ENCODE data around the gene PPFIA3. TPM values are rescaled to one million over a fixed set of nuclear protein-coding genes. Genes with fewer than 3 reads are reported as not detected.
"Not testable (repeated sequence)": the region's sequence is repeated elsewhere in the genome, so short reads cannot be mapped to it uniquely, and the experiment has no call there.

PPFIA3 gene
- total RNA-seq, 2 experiments from 2014 or later, result 3.9 to 5.1 TPM

DNA sequence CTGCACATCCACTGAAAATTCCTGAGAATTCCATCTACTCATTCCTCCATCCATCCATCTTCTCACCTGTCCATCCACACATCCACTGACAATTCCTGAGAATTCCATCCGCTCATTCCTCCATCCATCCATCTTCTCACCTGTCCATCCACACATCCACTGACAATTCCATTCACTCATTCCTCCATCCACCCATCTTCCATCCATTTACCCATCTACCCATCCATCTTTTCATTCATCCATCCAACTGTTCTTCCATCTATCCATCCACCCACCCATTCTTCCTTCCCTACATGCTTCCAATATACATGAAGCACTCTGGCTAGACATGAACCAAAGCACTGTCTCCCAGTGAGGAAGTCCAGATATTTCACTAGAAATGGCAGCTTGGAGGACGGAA, 53.9 kb downstream of the PPFIA3 start:
- Mint-ChIP-seq H3K4me1 (ENCODE audit: low read depth) (peaks cover 4% of the 10 kb centered on the region), H3K36me3 (ENCODE audit: low read depth) (no peaks in the 10 kb centered on the region), H3K9me3 (no peaks in the 10 kb centered on the region), H3K27ac (no peak overlapping the region), H3K4me3 (no peak overlapping the region), H3K27me3 (peaks cover 2% of the 10 kb centered on the region)
- intact Hi-C loops (cut with micrococcal nuclease), result no loop called here
- TF ChIP-seq, protein P1, sequence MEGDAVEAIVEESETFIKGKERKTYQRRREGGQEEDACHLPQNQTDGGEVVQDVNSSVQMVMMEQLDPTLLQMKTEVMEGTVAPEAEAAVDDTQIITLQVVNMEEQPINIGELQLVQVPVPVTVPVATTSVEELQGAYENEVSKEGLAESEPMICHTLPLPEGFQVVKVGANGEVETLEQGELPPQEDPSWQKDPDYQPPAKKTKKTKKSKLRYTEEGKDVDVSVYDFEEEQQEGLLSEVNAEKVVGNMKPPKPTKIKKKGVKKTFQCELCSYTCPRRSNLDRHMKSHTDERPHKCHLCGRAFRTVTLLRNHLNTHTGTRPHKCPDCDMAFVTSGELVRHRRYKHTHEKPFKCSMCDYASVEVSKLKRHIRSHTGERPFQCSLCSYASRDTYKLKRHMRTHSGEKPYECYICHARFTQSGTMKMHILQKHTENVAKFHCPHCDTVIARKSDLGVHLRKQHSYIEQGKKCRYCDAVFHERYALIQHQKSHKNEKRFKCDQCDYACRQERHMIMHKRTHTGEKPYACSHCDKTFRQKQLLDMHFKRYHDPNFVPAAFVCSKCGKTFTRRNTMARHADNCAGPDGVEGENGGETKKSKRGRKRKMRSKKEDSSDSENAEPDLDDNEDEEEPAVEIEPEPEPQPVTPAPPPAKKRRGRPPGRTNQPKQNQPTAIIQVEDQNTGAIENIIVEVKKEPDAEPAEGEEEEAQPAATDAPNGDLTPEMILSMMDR (IDR thresholded peaks at IDR 0.05), result no peak
- ATAC-seq, result no peak
- ChIA-PET CTCF (no interaction called here), POLR2A (no interaction called here)
- DNase-seq, result no peak

DNA sequence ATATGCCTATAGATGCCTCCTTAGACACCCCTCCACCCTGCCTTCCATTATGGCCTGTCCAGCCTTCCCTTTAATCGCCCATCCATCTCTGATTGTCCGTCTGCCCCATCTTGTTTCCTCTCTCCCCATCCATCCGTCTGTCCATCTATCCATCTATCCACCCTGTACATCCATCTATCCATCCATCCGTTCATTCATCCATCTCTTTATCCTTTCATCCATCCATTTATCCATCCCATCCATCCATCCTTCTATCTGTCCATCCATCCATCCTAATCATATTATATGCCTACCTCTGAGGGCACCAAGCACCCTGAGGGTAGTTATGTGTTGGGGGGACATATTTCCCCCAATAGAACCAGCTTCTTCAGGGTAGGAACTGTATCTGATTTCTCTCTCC, 61.3 kb downstream of the PPFIA3 start:
- Mint-ChIP-seq H3K4me3 (no peak overlapping the region), H3K36me3 (ENCODE audit: low read depth) (peaks cover 2% of the 10 kb centered on the region), H3K27ac (no peak overlapping the region), H3K9me3 (peaks cover 9% of the 10 kb centered on the region), H3K27me3 (no peaks in the 10 kb centered on the region), H3K4me1 (ENCODE audit: low read depth) (peaks cover 4% of the 10 kb centered on the region)
- TF ChIP-seq, protein P1 (IDR thresholded peaks at IDR 0.05), result no peak
- DNase-seq, result no peak
- POLR2A ChIA-PET, result no interaction called here
- intact Hi-C loops (cut with micrococcal nuclease), result no loop called here
- CTCF ChIA-PET, result interaction anchor here (1.3 kb wide), 1 partner anchor 28 kb away, joined by 4 read pairs; no protein-coding TSS in a partner anchor
- no peak for ATAC-seq

DNA sequence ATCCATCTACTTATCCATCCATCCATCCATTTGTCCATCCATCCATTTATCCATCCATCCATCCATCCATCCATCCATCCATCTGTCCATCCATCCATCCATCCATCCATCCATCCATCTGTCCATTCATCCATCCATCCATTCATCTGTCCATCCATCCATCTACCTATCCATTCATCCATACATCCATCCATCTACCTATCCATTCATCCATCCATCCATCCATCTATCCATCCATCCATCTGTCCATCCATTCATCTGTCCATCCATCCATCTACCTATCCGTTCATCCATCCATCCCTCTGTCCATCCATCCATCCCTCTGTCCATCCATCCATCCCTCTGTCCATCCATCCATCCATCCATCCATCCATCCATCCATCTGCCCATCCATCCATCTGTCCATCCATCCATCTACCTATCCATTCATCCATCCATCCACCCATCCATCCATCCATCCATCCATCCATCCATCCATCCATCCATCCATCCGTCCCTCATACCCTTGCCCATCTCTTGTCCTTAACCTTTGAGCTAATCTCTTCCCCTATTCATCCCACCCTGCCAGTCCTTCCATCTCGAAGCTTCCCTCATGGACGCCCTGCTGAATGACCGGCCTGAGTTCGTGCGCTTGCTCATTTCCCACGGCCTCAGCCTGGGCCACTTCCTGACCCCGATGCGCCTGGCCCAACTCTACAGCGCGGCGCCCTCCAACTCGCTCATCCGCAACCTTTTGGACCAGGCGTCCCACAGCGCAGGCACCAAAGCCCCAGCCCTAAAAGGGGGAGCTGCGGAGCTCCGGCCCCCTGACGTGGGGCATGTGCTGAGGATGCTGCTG, 62.9 kb downstream of the PPFIA3 start:
- intact Hi-C loops (cut with micrococcal nuclease); H3K27ac Mint-ChIP-seq; H3K36me3 Mint-ChIP-seq (ENCODE audit: low read depth); H3K27me3 Mint-ChIP-seq; H3K4me3 Mint-ChIP-seq; CTCF ChIA-PET; DNase-seq; ATAC-seq; H3K4me1 Mint-ChIP-seq (ENCODE audit: low read depth); POLR2A ChIA-PET: not testable (repeated sequence)
- H3K9me3 Mint-ChIP-seq, result peaks cover 11% of the 10 kb centered on the region

DNA sequence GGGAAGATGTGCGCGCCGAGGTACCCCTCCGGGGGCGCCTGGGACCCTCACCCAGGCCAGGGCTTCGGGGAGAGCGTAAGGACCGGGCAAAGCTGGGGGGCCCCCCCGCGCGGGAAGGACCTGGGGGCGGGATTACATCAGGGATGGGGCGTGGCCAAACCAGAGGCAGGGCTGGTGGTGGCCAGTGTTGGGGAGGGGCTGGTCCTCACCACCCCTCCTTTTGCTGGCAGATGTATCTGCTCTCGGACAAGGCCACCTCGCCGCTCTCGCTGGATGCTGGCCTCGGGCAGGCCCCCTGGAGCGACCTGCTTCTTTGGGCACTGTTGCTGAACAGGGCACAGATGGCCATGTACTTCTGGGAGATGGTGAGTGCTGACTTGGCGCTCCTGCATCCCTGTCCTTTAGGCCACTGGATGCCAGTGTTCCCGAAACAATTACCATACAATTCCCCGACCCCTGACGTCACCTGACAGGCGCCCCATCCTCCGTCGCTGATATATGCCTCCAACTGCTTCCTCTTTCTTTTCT, 63.6 kb downstream of the PPFIA3 start:
- peaks cover 2% of the 10 kb centered on the region for H3K36me3 Mint-ChIP-seq (ENCODE audit: low read depth)
- CTCF ChIA-PET, result no interaction called here
- TF ChIP-seq, protein P1 (IDR thresholded peaks at IDR 0.05), result no peak
- POLR2A ChIA-PET, result no interaction called here
- H3K9me3 Mint-ChIP-seq, result peaks cover 11% of the 10 kb centered on the region
- no peak overlapping the region for H3K27ac Mint-ChIP-seq
- no peaks in the 10 kb centered on the region for H3K4me1 Mint-ChIP-seq (ENCODE audit: low read depth)
- no peak overlapping the region for H3K4me3 Mint-ChIP-seq
- no peaks in the 10 kb centered on the region for H3K27me3 Mint-ChIP-seq
- DNase-seq (no peak), ATAC-seq (no peak)
- intact Hi-C loops (cut with micrococcal nuclease), result no loop called here

DNA sequence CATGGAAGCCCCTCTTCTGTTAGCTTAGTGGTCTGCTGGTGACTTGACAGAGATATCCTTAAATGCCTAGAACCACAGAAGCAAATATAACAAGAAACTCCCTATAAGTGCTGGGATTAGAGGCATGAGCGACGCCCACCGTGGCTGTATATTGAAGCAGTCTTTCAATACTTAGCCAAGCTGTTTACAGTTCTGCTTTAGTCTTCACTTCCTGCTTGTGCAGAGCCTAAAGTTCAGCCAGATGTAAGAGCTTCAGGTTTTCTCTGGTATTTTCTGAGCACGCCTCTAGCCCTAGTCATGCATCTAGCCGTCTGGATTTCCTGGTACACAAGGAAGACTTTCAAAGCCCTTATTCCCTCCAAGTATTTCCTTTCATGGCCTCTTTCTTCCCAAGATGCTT, 66.8 kb downstream of the PPFIA3 start:
- Mint-ChIP-seq H3K4me3 (no peak overlapping the region), H3K36me3 (ENCODE audit: low read depth) (peaks cover 2% of the 10 kb centered on the region), H3K9me3 (peaks cover 14% of the 10 kb centered on the region), H3K4me1 (ENCODE audit: low read depth) (peaks cover 7% of the 10 kb centered on the region), H3K27ac (no peak overlapping the region), H3K27me3 (no peaks in the 10 kb centered on the region)
- TF ChIP-seq, protein P1 (IDR thresholded peaks at IDR 0.05), result no peak
- ATAC-seq (no peak), DNase-seq (no peak)
- POLR2A ChIA-PET, result interaction anchor here (0.7 kb wide), 1 partner anchor 60 kb away, joined by 3 read pairs; no protein-coding TSS in a partner anchor
- intact Hi-C loops (cut with micrococcal nuclease), result no loop called here
- CTCF ChIA-PET, result interaction anchor here (0.7 to 3.9 kb wide), 4 partner anchors 13 to 89 kb away, joined by 3 to 26 read pairs (median 5); no protein-coding TSS in a partner anchor
